ENCODE data around the gene CCRL2. TPM values are rescaled to one million over a fixed set of nuclear protein-coding genes. Genes with fewer than 3 reads are reported as not detected.

The CCRL2 gene
- total and polyA plus RNA-seq, 2 of the 8 experiments (the other 6 are each of a cell fraction or from before 2014, with no cell fraction given): not detected

GRCh38 chr3:46454606-46455005 is 47.5 kb downstream of the CCRL2 start:
- Histone ChIP-seq H2BK120ac (replicated peaks; ENCODE audit: low read depth, low read length) (no peak overlapping the region), H2AFZ (ENCODE audit: low read length) (no peak overlapping the region), H3K9ac (replicated peaks in 1 of 4; ENCODE audit: extremely low read depth in 1 of 4, low read depth in 3 of 4, low read length in 3 of 4) (no peak overlapping the region), H3K27me3 (replicated peaks in 1 of 4; ENCODE audit: control insufficient read depth in 3 of 4, extremely low read depth in 1 of 4, insufficient read depth in 3 of 4, low read length in 3 of 4) (no peaks in the 10 kb centered on the region), H3K79me1 (ENCODE audit: low read depth, low read length) (no peaks in the 10 kb centered on the region), H2BK15ac (ENCODE audit: low read length) (no peak overlapping the region), H4K20me1 (replicated peaks in 1 of 2; ENCODE audit: control insufficient read depth in 1 of 2, insufficient read depth in 2 of 2, low read length in 2 of 2) (no peaks in the 10 kb centered on the region), H3K4me1 (replicated peaks in 1 of 4; ENCODE audit: control insufficient read depth in 3 of 4, insufficient read depth in 4 of 4, low read length in 3 of 4) (no peaks in the 10 kb centered on the region), H2AK5ac (ENCODE audit: low read depth, low read length) (no peak overlapping the region), H4K8ac (ENCODE audit: extremely low read depth, insufficient read depth, low read length) (no peak overlapping the region), H3K79me2 (ENCODE audit: control insufficient read depth in 1 of 2, insufficient read depth in 2 of 2, low read length in 2 of 2) (no peaks in the 10 kb centered on the region), H4K91ac (replicated peaks; ENCODE audit: insufficient read length, low read length) (no peak overlapping the region), H3K4me3 (ENCODE audit: extremely low read depth in 1 of 4, insufficient read depth in 2 of 4, low read depth in 3 of 4, low read length in 4 of 4) (no peak overlapping the region), H3K27ac (ENCODE audit: low read depth, low read length) (no peak overlapping the region), H3K4ac (replicated peaks; ENCODE audit: insufficient read length, low read depth, low read length) (no peak overlapping the region), H2BK5ac (ENCODE audit: low read depth, low read length) (no peak overlapping the region), H4K5ac (ENCODE audit: insufficient read length, low read depth, low read length) (no peak overlapping the region), H3K23ac (ENCODE audit: insufficient read length) (no peak overlapping the region), H3K23me2 (ENCODE audit: low read depth, low read length) (no peaks in the 10 kb centered on the region), H3K9me3 (ENCODE audit: insufficient read depth in 2 of 2, low read depth in 1 of 2, low read length in 1 of 2) (no peaks in the 10 kb centered on the region), H2BK12ac (ENCODE audit: low read depth, low read length) (no peak overlapping the region), H3K14ac (ENCODE audit: insufficient read length) (no peak overlapping the region), H2BK20ac (ENCODE audit: low read length) (no peak overlapping the region), H3K36me3 (ENCODE audit: control insufficient read depth in 2 of 4, insufficient read depth in 4 of 4, low read length in 3 of 4) (no peaks in the 10 kb centered on the region), H3K4me2 (ENCODE audit: insufficient read depth in 1 of 2, low read depth in 2 of 2, low read length in 2 of 2) (no peak overlapping the region), H3K56ac (replicated peaks; ENCODE audit: insufficient read length, low read depth, low read length) (no peak overlapping the region), H3K18ac (ENCODE audit: extremely low read depth, low read length) (no peak overlapping the region)
- FAIRE-seq (no peak), DNase-seq (ENCODE audit: low read depth in 1 of 2, low spot score in 2 of 2) (no peak)
- ChIA-PET CTCF (ENCODE audit: partially characterized antibody) (interaction anchor here (0.9 to 4.5 kb wide), 4 partner anchors 9 to 217 kb away, joined by 3 to 22 read pairs (median 4); no protein-coding TSS in a partner anchor), POLR2A (ENCODE audit: partially characterized antibody) (no interaction called here)
- 72% methylated on average over 6 of the region's 7 CpGs; no CpG with 5 or more reads in 1 of the 2 experiments for WGBS, 2 experiments (ENCODE audit: extremely low coverage in 1 of 2, insufficient coverage in 1 of 2, insufficient read length in 1 of 2, insufficient replicate concordance in 2 of 2, low coverage in 1 of 2, low lambda C conversion rate in 2 of 2, missing lambda C conversion rate in 1 of 2)
- TF ChIP-seq RNF2 (IDR thresholded peaks at IDR 0.05; ENCODE audit: borderline replicate concordance, low read depth, low read length, missing control alignments, poor library complexity, severe bottlenecking): no peak
- no peak for TF ChIP-seq YY1 (IDR thresholded peaks at IDR 0.05; ENCODE audit: low read depth, low read length)
- no peak for TF ChIP-seq HDAC6 (IDR thresholded peaks at IDR 0.05; ENCODE audit: low read depth, low read length)
- TF ChIP-seq NANOG (IDR thresholded peaks at IDR 0.05; ENCODE audit: insufficient read depth, low read depth, low read length, poor library complexity, severe bottlenecking): no peak
- TF ChIP-seq TCF12 (IDR thresholded peaks at IDR 0.05; ENCODE audit: low read depth, low read length): no peak
- TF ChIP-seq SIRT6 (IDR thresholded peaks at IDR 0.05; ENCODE audit: low read length): no peak
- no peak for TF ChIP-seq RXRA (IDR thresholded peaks at IDR 0.05; ENCODE audit: insufficient read depth, low read depth, low read length)
- no peak for TF ChIP-seq TAF7 (optimal IDR thresholded peaks at IDR 0.05; ENCODE audit: borderline replicate concordance, low read depth, low read length)
- TF ChIP-seq EP300 (IDR thresholded peaks at IDR 0.05; ENCODE audit: borderline replicate concordance in 1 of 2, low read depth in 2 of 2, low read length in 2 of 2): no peak

Data from H1 (cell line).